PFSK-1 (cell line): ENCODE results near the gene SLC25A48. TPM values are rescaled to one million over a fixed set of nuclear protein-coding genes. Genes with fewer than 3 reads are reported as not detected.

ENCODE experiments used
- FOXP2 ChIP-seq: optimal IDR thresholded peaks from 2 replicates; pipeline ENCODE3; 2011; ENCODE audit warnings: borderline replicate concordance, control low read depth, inconsistent platforms; ENCODE audit not compliant: insufficient read depth; ENCODE audit errors: extremely low read length, extremely low read depth
- POLR2AphosphoS5 ChIP-seq: IDR thresholded peaks from 2 replicates; pipeline ENCODE4 v1.6.1; 2012; ENCODE audit warnings: low read depth, mild to moderate bottlenecking, control low read depth, low read length, moderate library complexity
- SIN3A ChIP-seq: IDR thresholded peaks from 2 replicates; pipeline ENCODE4 v1.6.1; 2012; ENCODE audit warnings: mild to moderate bottlenecking, low read length, moderate library complexity, borderline replicate concordance; ENCODE audit not compliant: insufficient read depth
- TAF1 ChIP-seq: IDR thresholded peaks from 2 replicates; pipeline ENCODE4 v1.6.1; 2012; ENCODE audit warnings: low read length, control low read depth, borderline replicate concordance; ENCODE audit not compliant: insufficient read depth
- polyA plus RNA-seq: library from polyadenylated mRNA; unstranded; fragments of >200 nt; gene quantifications from one replicate; pipeline ENCODE4 v1.2.1, GENCODE V29; 2012; ENCODE audit warnings: low read depth, missing spikeins; ENCODE audit not compliant: insufficient read length
- TF ChIP-seq, protein P1 (sequence below), 2 experiments: IDR thresholded peaks; 2 replicates each; pipeline versions ENCODE4 v1.6.1 to v1.8.0; 2011 to 2012; ENCODE audit warnings: low read depth in 2 of 2, low read length in 2 of 2, control low read depth in 1 of 2, inconsistent platforms in 1 of 2, mild to moderate bottlenecking in 1 of 2, moderate library complexity in 1 of 2; ENCODE audit not compliant: insufficient read depth in 1 of 2

Gene SLC25A48, protein sequence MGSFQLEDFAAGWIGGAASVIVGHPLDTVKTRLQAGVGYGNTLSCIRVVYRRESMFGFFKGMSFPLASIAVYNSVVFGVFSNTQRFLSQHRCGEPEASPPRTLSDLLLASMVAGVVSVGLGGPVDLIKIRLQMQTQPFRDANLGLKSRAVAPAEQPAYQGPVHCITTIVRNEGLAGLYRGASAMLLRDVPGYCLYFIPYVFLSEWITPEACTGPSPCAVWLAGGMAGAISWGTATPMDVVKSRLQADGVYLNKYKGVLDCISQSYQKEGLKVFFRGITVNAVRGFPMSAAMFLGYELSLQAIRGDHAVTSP
- polyA plus RNA-seq, result not detected

DNA sequence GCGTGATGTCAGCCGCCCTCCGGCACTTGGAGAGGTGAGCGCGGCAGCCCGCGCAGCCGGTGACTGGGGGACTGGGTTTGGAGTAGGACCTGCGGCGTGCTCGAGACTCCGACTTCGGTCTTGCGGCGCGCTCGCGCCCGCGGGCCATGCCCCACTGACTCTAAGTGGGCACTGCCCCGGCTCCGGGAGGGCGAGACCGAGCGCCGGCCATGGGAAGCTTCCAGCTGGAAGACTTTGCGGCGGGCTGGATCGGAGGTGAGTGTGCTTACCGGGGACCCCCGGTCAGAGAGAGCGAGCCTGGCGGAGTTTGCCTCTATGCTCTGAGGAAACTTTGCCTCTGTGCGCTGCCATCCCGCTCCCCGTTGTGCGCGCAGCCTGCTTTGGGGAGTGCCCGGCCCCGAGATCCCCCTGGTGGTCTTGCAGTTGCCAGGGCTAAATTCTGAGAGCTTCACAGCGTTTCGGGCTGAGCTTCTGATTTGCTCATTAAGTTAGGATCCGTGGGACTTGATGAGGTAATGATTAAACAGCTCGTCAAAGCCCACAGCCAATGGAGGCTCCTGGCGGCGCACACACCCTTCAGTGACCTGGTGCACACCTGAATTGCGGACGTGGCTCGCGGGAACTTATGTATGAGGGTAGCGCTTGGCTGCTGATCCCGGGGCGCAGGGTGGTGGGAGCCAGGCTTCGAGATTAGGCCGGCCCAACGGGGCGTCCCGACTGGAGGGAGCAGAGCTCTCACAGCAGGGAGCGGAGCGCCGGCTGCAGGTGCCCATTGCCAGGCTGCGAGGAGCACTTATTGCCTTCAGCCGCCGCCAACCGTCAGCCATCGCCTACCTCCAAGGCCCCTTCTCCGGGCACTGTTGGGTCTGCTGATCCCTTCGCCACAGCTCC, at the start of gene SLC25A48:
TSS of gene SLC25A48 (plus strand) at position 25 of the 891 bp plus-strand sequence. CDS start at position 210, 185 bp downstream.
- no peak for TF ChIP-seq FOXP2
- no peak for TF ChIP-seq POLR2AphosphoS5
- no peak for TF ChIP-seq SIN3A
- TF ChIP-seq, protein P1, sequence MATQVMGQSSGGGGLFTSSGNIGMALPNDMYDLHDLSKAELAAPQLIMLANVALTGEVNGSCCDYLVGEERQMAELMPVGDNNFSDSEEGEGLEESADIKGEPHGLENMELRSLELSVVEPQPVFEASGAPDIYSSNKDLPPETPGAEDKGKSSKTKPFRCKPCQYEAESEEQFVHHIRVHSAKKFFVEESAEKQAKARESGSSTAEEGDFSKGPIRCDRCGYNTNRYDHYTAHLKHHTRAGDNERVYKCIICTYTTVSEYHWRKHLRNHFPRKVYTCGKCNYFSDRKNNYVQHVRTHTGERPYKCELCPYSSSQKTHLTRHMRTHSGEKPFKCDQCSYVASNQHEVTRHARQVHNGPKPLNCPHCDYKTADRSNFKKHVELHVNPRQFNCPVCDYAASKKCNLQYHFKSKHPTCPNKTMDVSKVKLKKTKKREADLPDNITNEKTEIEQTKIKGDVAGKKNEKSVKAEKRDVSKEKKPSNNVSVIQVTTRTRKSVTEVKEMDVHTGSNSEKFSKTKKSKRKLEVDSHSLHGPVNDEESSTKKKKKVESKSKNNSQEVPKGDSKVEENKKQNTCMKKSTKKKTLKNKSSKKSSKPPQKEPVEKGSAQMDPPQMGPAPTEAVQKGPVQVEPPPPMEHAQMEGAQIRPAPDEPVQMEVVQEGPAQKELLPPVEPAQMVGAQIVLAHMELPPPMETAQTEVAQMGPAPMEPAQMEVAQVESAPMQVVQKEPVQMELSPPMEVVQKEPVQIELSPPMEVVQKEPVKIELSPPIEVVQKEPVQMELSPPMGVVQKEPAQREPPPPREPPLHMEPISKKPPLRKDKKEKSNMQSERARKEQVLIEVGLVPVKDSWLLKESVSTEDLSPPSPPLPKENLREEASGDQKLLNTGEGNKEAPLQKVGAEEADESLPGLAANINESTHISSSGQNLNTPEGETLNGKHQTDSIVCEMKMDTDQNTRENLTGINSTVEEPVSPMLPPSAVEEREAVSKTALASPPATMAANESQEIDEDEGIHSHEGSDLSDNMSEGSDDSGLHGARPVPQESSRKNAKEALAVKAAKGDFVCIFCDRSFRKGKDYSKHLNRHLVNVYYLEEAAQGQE (IDR thresholded peaks at IDR 0.05; ENCODE audit: insufficient read depth in 1 of 2, low read depth in 2 of 2, low read length in 2 of 2), result no peak
- TF ChIP-seq TAF1, result no peak

DNA sequence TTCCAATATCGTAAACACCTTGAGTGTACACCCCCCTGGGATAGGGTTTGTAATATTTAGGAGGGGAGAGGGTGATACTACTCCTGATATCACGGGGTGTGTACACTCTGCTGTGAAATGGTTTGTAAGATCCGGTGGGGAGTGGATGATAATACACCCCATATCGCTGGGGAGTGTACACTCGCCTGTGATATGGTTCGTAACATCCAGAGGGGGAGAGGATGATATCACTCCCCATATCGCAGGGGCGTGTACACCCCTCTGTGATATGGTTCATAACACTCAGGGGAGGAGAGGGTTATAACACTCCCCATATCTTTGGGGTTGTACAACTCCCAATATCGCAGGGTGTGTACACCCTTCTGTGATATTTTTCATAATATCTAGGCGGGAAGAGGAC, 33.8 kb upstream of the SLC25A48 start:
- no peak for TF ChIP-seq FOXP2
- TF ChIP-seq SIN3A, result no peak
- TF ChIP-seq, protein P1 (IDR thresholded peaks at IDR 0.05; ENCODE audit: insufficient read depth in 1 of 2, low read depth in 2 of 2, low read length in 2 of 2), result no peak
- no peak for TF ChIP-seq POLR2AphosphoS5
- no peak for TF ChIP-seq TAF1

- TF ChIP-seq FOXP2, result no peak
- no peak for TF ChIP-seq TAF1
- no peak for TF ChIP-seq SIN3A
- no peak for TF ChIP-seq POLR2AphosphoS5
- TF ChIP-seq, protein P1 (IDR thresholded peaks at IDR 0.05; ENCODE audit: insufficient read depth in 1 of 2, low read depth in 2 of 2, low read length in 2 of 2), result no peak
Observed at GRCh38 chr5:135810188-135810943, 24.1 kb upstream of the SLC25A48 start.

DNA sequence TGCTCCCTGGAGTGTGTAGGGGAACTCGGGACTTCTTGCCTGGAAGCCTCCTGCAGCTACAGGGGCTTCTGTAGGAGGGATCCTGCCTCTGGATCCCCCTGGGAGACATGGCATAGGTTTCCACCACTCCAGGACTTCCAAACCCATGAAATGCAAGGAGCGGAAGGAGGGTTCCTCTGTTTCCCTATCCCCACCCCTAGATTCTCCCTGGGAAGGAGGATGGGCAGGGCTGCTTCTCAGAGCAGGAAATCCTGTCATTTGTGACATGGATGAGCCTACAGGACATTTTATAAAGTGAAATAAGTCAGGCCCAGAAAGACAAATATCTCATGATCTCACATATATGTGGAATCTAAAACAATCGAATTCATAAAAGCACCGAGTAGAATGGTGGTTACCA, 23.5 kb upstream of the SLC25A48 start:
- TF ChIP-seq SIN3A (no peak), FOXP2 (no peak), POLR2AphosphoS5 (no peak), TAF1 (no peak)
- TF ChIP-seq, protein P1 (IDR thresholded peaks at IDR 0.05; ENCODE audit: insufficient read depth in 1 of 2, low read depth in 2 of 2, low read length in 2 of 2), result no peak
